Stimulated activated CD8-positive, alpha-beta memory T cell treated with anti-CD3 and anti-CD28 coated beads, Interleukin-4, amount 100 ng/mL, for 1 hour (primary cell): ENCODE data around the gene STK11.
"Not testable (repeated sequence)": the region's sequence is repeated elsewhere in the genome, so short reads cannot be mapped to it uniquely, and the experiment has no call there.

Experiments
- DNase-seq, 2 donors: peaks; one replicate each; pipeline ENCODE4 v3.0.0-alpha.2; 2020; ENCODE audit warnings: low read depth in 2 of 2, low spot score in 1 of 2

The STK11 gene

GRCh38 chr19:1235625-1236538 lies 30.3 kb downstream of the STK11 start:
- DNase-seq: no peak

- no peak for DNase-seq
Measured at GRCh38 chr19:1236576-1236975, 31.0 kb downstream of the STK11 start.

GRCh38 chr19:1237027-1237659 lies 31.6 kb downstream of the STK11 start:
- DNase-seq: no peak

- no peak for DNase-seq
Measured at GRCh38 chr19:1237754-1238368, 32.3 kb downstream of the STK11 start, which contains the start of gene CBARP. Gene CBARP (minus strand): TSS chr19:1238005. CDS start chr19:1236100, 1,905 bp downstream.

- no peak for DNase-seq
Measured at GRCh38 chr19:1238369-1239303, 33.1 kb downstream of the STK11 start.

- no peak for DNase-seq
Measured at GRCh38 chr19:1239420-1239795, 33.8 kb downstream of the STK11 start.

- DNase-seq: peak; percentile 79 to 82
Measured at GRCh38 chr19:1239796-1240737, 34.5 kb downstream of the STK11 start.

GRCh38 chr19:1240925-1241324 lies 35.3 kb downstream of the STK11 start:
- DNase-seq: no peak

GRCh38 chr19:1241417-1242095 lies 36.0 kb downstream of the STK11 start, which contains the start of gene ATP5F1D:
Gene ATP5F1D (plus strand): TSS chr19:1241751. CDS start chr19:1241851, 100 bp downstream.
- peak; percentile 86 to 91 for DNase-seq

GRCh38 chr19:1243768-1244692 lies 38.5 kb downstream of the STK11 start:
- peak; percentile 78 for DNase-seq

GRCh38 chr19:1244693-1245451 lies 39.3 kb downstream of the STK11 start:
- DNase-seq: no peak

GRCh38 chr19:1245494-1246264 lies 40.1 kb downstream of the STK11 start:
- no peak for DNase-seq

- DNase-seq: not testable (repeated sequence)
Measured at GRCh38 chr19:1246265-1247087, 40.9 kb downstream of the STK11 start.

- no peak for DNase-seq
Measured at GRCh38 chr19:1247748-1248138, 42.2 kb downstream of the STK11 start.

GRCh38 chr19:1248139-1248785 lies 42.7 kb downstream of the STK11 start, which contains the start of gene MIDN:
Gene MIDN (plus strand): TSS chr19:1248583. CDS start chr19:1250297, 1,714 bp downstream.
- DNase-seq: no peak
